ENCODE measurements around the gene TAS2R40. TPM values are rescaled to one million over a fixed set of nuclear protein-coding genes. Genes with fewer than 3 reads are reported as not detected.

Gene TAS2R40
- total RNA-seq, 4 donors from 2014 or later: not detected

- no peak overlapping the region for H3K27ac ChIP-seq
- H3K36me3 ChIP-seq: no peaks in the 10 kb centered on the region
- peaks cover 0 to 9% (median 6%) of the 10 kb centered on the region in 4 donors for H3K4me1 ChIP-seq
- H3K4me3 ChIP-seq: no peak overlapping the region
- WGBS, 2 donors: 86 to 87% methylated on average over 3 of the region's 3 CpGs
- no peaks in the 10 kb centered on the region for H3K27me3 ChIP-seq
- TF ChIP-seq EP300 (IDR thresholded peaks at IDR 0.05): no peak
- TF ChIP-seq, protein P1, sequence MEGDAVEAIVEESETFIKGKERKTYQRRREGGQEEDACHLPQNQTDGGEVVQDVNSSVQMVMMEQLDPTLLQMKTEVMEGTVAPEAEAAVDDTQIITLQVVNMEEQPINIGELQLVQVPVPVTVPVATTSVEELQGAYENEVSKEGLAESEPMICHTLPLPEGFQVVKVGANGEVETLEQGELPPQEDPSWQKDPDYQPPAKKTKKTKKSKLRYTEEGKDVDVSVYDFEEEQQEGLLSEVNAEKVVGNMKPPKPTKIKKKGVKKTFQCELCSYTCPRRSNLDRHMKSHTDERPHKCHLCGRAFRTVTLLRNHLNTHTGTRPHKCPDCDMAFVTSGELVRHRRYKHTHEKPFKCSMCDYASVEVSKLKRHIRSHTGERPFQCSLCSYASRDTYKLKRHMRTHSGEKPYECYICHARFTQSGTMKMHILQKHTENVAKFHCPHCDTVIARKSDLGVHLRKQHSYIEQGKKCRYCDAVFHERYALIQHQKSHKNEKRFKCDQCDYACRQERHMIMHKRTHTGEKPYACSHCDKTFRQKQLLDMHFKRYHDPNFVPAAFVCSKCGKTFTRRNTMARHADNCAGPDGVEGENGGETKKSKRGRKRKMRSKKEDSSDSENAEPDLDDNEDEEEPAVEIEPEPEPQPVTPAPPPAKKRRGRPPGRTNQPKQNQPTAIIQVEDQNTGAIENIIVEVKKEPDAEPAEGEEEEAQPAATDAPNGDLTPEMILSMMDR (IDR thresholded peaks at IDR 0.05): no peak
- H3K9me3 ChIP-seq: peaks cover 0 to 23% (median 1%) of the 10 kb centered on the region in 4 donors
- DNase-seq (ENCODE audit: low spot score in 2 of 2): no peak
Observed at GRCh38 chr7:143236408-143236990, 14.7 kb downstream of the TAS2R40 start.

GRCh38 chr7:143237366-143237765, 15.5 kb downstream of the TAS2R40 start:
- no peak for DNase-seq (ENCODE audit: low spot score in 2 of 2)
- peaks cover 0 to 9% (median 6%) of the 10 kb centered on the region in 4 donors for H3K4me1 ChIP-seq
- H3K27ac ChIP-seq: peak overlapping the region in 1 of 4 donors; percentile 70
- TF ChIP-seq EP300 (IDR thresholded peaks at IDR 0.05): no peak
- H3K36me3 ChIP-seq: no peaks in the 10 kb centered on the region
- no peak overlapping the region for H3K4me3 ChIP-seq
- H3K27me3 ChIP-seq: no peaks in the 10 kb centered on the region
- peaks cover 0 to 23% (median 1%) of the 10 kb centered on the region in 4 donors for H3K9me3 ChIP-seq

DNA sequence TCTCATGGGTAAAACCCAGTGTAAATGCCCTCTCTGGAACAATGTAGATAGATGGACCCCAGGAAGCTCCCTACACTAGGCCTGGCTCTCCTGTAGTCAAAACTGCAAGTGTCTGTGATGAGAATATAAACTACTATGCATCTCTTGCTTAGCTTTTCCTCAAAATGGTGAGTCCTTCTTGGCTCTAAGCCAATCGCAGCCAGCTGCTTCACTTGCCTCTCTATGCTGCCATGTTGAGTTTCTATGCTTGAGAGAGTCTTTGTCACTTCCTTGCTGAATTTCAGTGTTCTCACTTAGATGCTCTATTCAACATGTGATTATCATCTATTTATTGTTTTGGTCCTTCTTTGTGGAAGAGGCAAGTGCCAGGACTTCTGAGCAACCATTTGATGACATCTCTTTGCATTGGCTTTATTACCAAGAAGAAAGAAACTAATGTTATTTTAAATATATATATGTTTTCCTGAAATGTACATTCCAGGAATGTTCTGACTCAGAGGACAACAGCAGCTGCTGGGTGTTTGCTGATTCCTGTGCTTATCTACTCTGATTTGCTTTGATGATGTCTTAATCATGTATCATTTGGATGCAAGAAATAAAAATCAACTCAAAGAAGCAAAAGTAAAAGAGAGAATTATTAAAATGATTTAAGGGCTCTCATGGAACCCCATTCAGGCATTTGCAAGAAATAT, 16.6 kb downstream of the TAS2R40 start:
- peak overlapping the region in 1 of 4 donors; percentile 70 for H3K27ac ChIP-seq
- WGBS, 2 donors: 93 to 96% methylated on average over 1 of the region's 1 CpG
- no peak overlapping the region for H3K4me3 ChIP-seq
- TF ChIP-seq, protein P1 (IDR thresholded peaks at IDR 0.05): no peak
- TF ChIP-seq EP300 (IDR thresholded peaks at IDR 0.05) (no peak), POLR2A (IDR thresholded peaks at IDR 0.05) (no peak)
- no peak for DNase-seq (ENCODE audit: low spot score in 2 of 2)
- no peaks in the 10 kb centered on the region for H3K36me3 ChIP-seq
- H3K9me3 ChIP-seq: peaks cover 0 to 23% (median 1%) of the 10 kb centered on the region in 4 donors
- no peaks in the 10 kb centered on the region for H3K27me3 ChIP-seq
- H3K4me1 ChIP-seq: peaks cover 0 to 12% (median 7%) of the 10 kb centered on the region in 4 donors

GRCh38 chr7:143239813-143240212, 18.0 kb downstream of the TAS2R40 start:
- peaks cover 0 to 24% (median 7%) of the 10 kb centered on the region in 4 donors for H3K4me1 ChIP-seq
- no peaks in the 10 kb centered on the region for H3K36me3 ChIP-seq
- H3K4me3 ChIP-seq: no peak overlapping the region
- peak in 1 of 2 donors; percentile 61 for TF ChIP-seq EP300 (IDR thresholded peaks at IDR 0.05)
- TF ChIP-seq, protein P1 (IDR thresholded peaks at IDR 0.05): no peak
- TF ChIP-seq POLR2A (IDR thresholded peaks at IDR 0.05): no peak
- H3K27me3 ChIP-seq: no peaks in the 10 kb centered on the region
- no peak for DNase-seq (ENCODE audit: low spot score in 2 of 2)
- peaks cover 0 to 20% (median 1%) of the 10 kb centered on the region in 4 donors for H3K9me3 ChIP-seq
- peak overlapping the region in 1 of 4 donors; percentile 75 for H3K27ac ChIP-seq

GRCh38 chr7:143240291-143241168, 18.7 kb downstream of the TAS2R40 start:
- no peak overlapping the region for H3K4me3 ChIP-seq
- peak; percentile 61 to 77 for DNase-seq (ENCODE audit: low spot score in 2 of 2)
- no peaks in the 10 kb centered on the region for H3K27me3 ChIP-seq
- no peaks in the 10 kb centered on the region for H3K36me3 ChIP-seq
- peaks cover 0 to 24% (median 7%) of the 10 kb centered on the region in 4 donors for H3K4me1 ChIP-seq
- WGBS, 2 donors: 16 to 17% methylated on average over 9 of the region's 9 CpGs
- TF ChIP-seq EP300 (IDR thresholded peaks at IDR 0.05): no peak
- TF ChIP-seq, protein P1 (IDR thresholded peaks at IDR 0.05): peak; percentile 82 to 94 (median 88)
- TF ChIP-seq POLR2A (IDR thresholded peaks at IDR 0.05): no peak
- H3K27ac ChIP-seq: peak overlapping the region in 3 of 4 donors; percentile 15 to 75 (median 31)
- H3K9me3 ChIP-seq: peaks cover 0 to 20% (median 1%) of the 10 kb centered on the region in 4 donors

All from tibial nerve (tissue), 4 donors.